CD4-positive, alpha-beta T cell (primary cell): ENCODE results near the gene ETS2. TPM values are rescaled to one million over a fixed set of nuclear protein-coding genes. Genes with fewer than 3 reads are reported as not detected.

ENCODE experiments used
- ATAC-seq: fragments of 200-7000 bp; cut with Tn5 transposase; one replicate; pipeline ENCODE4 v1.10.0; 2022; ENCODE audit warnings: mild to moderate bottlenecking; ENCODE audit not compliant: poor library complexity
- CTCF ChIA-PET: fragments of 350-600 bp; sonication (Branson Sonifier 250); formaldehyde crosslinking; loops from one replicate; lab custom pipeline; 2021; ENCODE audit warnings: antibody characterized with exemption, inconsistent platforms; lab: Charles Lee
- POLR2A ChIA-PET: fragments of 350-600 bp; sonication (Branson Sonifier 250); formaldehyde crosslinking; loops from one replicate; lab custom pipeline; 2021; ENCODE audit warnings: antibody characterized with exemption, inconsistent platforms; lab: Charles Lee
- DNase-seq, 14 experiments: peaks; one replicate each; pipeline ENCODE4 v3.0.0-alpha.2; 2013 to 2020; ENCODE audit warnings: mixed read lengths in 2 of 14
- H3K27ac ChIP-seq, 2 donors: one replicate each; pipeline versions ENCODE4 v1.5.1 to v1.7.0; 2013; ENCODE audit warnings: low read length in 2 of 2, low read depth in 1 of 2, mild to moderate bottlenecking in 1 of 2
- H3K27me3 ChIP-seq, 2 experiments: 1 replicate in 1 of 2; 2 replicates in 1 of 2; pipeline versions ENCODE4 v1.6.1 to v1.7.0; 2013; ENCODE audit warnings: low read length in 2 of 2, control low read depth in 1 of 2, mild to moderate bottlenecking in 1 of 2, moderate library complexity in 1 of 2; ENCODE audit not compliant: insufficient read depth in 2 of 2, control insufficient read depth in 1 of 2
- H3K36me3 ChIP-seq: one replicate; pipeline ENCODE4 v1.6.1; 2013; ENCODE audit warnings: low read length, control low read depth; ENCODE audit not compliant: insufficient read depth
- H3K4me1 ChIP-seq: one replicate; pipeline ENCODE4 v1.6.1; 2013; ENCODE audit warnings: low read length, control low read depth; ENCODE audit not compliant: insufficient read depth
- H3K4me3 ChIP-seq: one replicate; pipeline ENCODE4 v1.5.1; 2013; ENCODE audit warnings: mild to moderate bottlenecking, low read length, moderate library complexity
- H3K9me3 ChIP-seq, 2 experiments: 1 replicate in 1 of 2; 2 replicates in 1 of 2; pipeline versions ENCODE4 v1.6.1 to v1.7.0; 2013; ENCODE audit warnings: low read length in 2 of 2, mild to moderate bottlenecking in 2 of 2, control low read depth in 1 of 2, moderate library complexity in 1 of 2; ENCODE audit not compliant: control insufficient read depth in 1 of 2, insufficient read depth in 1 of 2
- H3K27ac Mint-ChIP-seq: one replicate; pipeline ENCODE4 v1.8.0; 2020; ENCODE audit warnings: mixed read lengths
- H3K27me3 Mint-ChIP-seq: one replicate; pipeline ENCODE4 v1.8.0; 2021; ENCODE audit warnings: mixed read lengths
- H3K36me3 Mint-ChIP-seq: one replicate; pipeline ENCODE4 v1.8.0; 2021; ENCODE audit warnings: low read depth, mixed read lengths
- H3K4me1 Mint-ChIP-seq: one replicate; pipeline ENCODE4 v1.8.0; 2021; ENCODE audit warnings: low read depth, mixed read lengths
- H3K4me3 Mint-ChIP-seq: one replicate; pipeline ENCODE4 v1.8.0; 2020; ENCODE audit warnings: mild to moderate bottlenecking, mixed read lengths
- H3K9me3 Mint-ChIP-seq: one replicate; pipeline ENCODE4 v1.8.0; 2020; ENCODE audit warnings: mixed read lengths
- intact Hi-C, 2 experiments: fragments of 100-400 bp; cut with DNase I in 1 of 2; cut with micrococcal nuclease in 1 of 2; formaldehyde crosslinking; loops; one replicate each; pipeline versions ENCODE4 v1.15.1 to v1.9.0; 2023 to 2025; cut with DNase I, micrococcal nuclease
- total RNA-seq, 174 experiments: library from RNA in 2 of 174; stranded (reverse) in 2 of 174; gene quantifications; one replicate each; pipeline ENCODE4 v1.2.3 and lab custom pipeline; 2021 to 2026
- TF ChIP-seq, protein P1 (sequence below): fragments of 200-600 bp; IDR thresholded peaks from one replicate; pipeline ENCODE4 v1.8.0; 2022; ENCODE audit warnings: antibody characterized with exemption, mild to moderate bottlenecking

The ETS2 gene
- total RNA-seq, 2 experiments from 2014 or later: 11.4 to 13.9 TPM

DNA sequence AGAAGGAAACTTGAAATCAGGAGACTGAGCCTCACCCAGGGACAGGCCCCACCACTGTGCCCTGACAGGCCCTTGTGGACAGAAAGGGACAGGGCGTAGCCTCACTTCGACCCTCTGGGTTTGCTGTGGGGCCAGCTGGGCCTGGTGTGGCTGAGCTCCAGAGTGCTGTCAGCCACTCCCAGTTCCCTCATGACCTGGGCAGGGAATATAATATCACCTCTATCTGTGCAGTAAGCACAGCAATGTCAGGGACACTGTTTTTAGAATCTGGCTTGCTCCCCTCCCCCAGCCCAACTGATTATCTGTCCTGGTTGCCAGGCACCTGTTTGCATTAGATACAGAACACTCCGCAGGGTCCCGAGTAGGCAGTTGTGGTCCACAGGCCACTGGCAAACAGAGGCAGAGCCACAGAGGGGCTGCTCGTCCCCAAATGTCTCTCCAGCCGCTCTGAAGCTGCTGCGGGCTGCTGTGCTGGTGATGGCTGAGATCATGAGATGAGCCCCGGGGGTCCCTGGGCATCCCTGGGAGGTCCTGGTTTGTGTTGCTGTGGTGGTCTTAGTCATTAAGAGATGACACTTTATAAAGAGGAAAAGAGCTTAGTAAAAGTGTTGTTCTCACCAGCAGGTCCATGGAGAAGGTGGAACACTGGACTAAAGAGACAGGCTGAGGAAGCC is 51.6 kb downstream of the ETS2 start:
- ChIA-PET CTCF (no interaction called here), POLR2A (no interaction called here)
- intact Hi-C loops: no loop called here

DNA sequence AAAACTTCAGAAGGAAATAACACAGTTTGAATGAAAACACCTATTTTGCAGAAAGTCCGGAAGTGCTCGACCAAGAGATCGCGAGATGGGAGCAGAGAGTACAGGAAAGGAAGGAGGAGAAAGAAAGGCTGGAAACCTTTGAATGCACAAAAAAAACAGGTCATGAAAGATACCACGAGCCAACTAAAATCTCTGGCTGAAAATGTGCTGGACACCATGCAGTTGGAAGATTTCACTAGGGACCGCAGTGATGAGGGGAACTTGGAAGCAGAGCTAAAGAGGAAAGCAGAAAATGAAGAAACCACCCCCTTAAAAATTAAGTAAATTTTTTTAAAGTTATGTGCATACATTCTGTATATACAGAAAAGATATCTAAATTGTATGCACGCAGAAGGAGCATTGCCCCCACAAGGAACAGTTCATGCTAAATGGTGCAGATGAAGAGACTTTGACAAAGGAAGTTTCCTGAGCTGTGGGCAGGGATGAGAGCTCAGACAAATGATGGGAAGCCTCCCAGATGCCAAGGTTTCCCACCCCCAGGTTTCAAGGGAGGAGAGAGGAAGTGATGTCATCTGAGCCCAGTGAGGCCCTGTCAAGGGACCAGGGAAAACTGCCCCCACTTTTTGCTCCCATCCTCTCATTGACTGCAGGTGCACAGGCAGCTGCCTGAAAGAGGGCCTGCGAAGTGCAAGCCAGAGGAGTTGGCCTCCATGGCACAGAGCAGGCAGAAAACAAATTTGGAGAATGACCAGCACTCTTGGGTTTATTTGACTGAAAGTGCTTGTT is 52.5 kb downstream of the ETS2 start:
- H3K4me3 ChIP-seq: no peak overlapping the region
- H3K27me3 ChIP-seq: no peaks in the 10 kb centered on the region
- ChIA-PET CTCF (no interaction called here), POLR2A (no interaction called here)
- Mint-ChIP-seq H3K4me1 (no peaks in the 10 kb centered on the region), H3K36me3 (no peaks in the 10 kb centered on the region), H3K27ac (no peak overlapping the region), H3K27me3 (peaks cover 5% of the 10 kb centered on the region), H3K4me3 (no peak overlapping the region), H3K9me3 (no peaks in the 10 kb centered on the region)
- intact Hi-C loops: no loop called here
- ATAC-seq (no peak), DNase-seq (no peak)
- H3K27ac ChIP-seq: no peak overlapping the region
- H3K36me3 ChIP-seq: no peaks in the 10 kb centered on the region
- H3K9me3 ChIP-seq: no peaks in the 10 kb centered on the region
- TF ChIP-seq, protein P1, sequence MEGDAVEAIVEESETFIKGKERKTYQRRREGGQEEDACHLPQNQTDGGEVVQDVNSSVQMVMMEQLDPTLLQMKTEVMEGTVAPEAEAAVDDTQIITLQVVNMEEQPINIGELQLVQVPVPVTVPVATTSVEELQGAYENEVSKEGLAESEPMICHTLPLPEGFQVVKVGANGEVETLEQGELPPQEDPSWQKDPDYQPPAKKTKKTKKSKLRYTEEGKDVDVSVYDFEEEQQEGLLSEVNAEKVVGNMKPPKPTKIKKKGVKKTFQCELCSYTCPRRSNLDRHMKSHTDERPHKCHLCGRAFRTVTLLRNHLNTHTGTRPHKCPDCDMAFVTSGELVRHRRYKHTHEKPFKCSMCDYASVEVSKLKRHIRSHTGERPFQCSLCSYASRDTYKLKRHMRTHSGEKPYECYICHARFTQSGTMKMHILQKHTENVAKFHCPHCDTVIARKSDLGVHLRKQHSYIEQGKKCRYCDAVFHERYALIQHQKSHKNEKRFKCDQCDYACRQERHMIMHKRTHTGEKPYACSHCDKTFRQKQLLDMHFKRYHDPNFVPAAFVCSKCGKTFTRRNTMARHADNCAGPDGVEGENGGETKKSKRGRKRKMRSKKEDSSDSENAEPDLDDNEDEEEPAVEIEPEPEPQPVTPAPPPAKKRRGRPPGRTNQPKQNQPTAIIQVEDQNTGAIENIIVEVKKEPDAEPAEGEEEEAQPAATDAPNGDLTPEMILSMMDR: no peak
- H3K4me1 ChIP-seq: peaks cover 8% of the 10 kb centered on the region

More for the DNA sequence above, 51.6 kb downstream of the ETS2 start:
- Histone ChIP-seq H3K36me3 (no peaks in the 10 kb centered on the region), H3K9me3 (no peaks in the 10 kb centered on the region), H3K27me3 (no peaks in the 10 kb centered on the region), H3K4me1 (peaks cover 6% of the 10 kb centered on the region), H3K4me3 (no peak overlapping the region), H3K27ac (no peak overlapping the region)
- TF ChIP-seq, protein P1: no peak
- H3K27me3 Mint-ChIP-seq: peaks cover 11% of the 10 kb centered on the region
- H3K36me3 Mint-ChIP-seq: no peaks in the 10 kb centered on the region
- H3K9me3 Mint-ChIP-seq: no peaks in the 10 kb centered on the region
- H3K4me1 Mint-ChIP-seq: no peaks in the 10 kb centered on the region
- no peak overlapping the region for H3K27ac Mint-ChIP-seq
- no peak for DNase-seq
- no peak overlapping the region for H3K4me3 Mint-ChIP-seq
- no peak for ATAC-seq

- peaks cover 8% of the 10 kb centered on the region for H3K4me1 ChIP-seq
- H3K27me3 ChIP-seq: no peaks in the 10 kb centered on the region
- H3K4me3 ChIP-seq: no peak overlapping the region
- ATAC-seq: no peak
- intact Hi-C loops: no loop called here
- POLR2A ChIA-PET: no interaction called here
- no peak for DNase-seq
- Mint-ChIP-seq H3K27ac (no peak overlapping the region), H3K9me3 (no peaks in the 10 kb centered on the region), H3K4me1 (no peaks in the 10 kb centered on the region), H3K27me3 (peaks cover 5% of the 10 kb centered on the region), H3K36me3 (no peaks in the 10 kb centered on the region), H3K4me3 (no peak overlapping the region)
- no peaks in the 10 kb centered on the region for H3K36me3 ChIP-seq
- no peaks in the 10 kb centered on the region for H3K9me3 ChIP-seq
- CTCF ChIA-PET: no interaction called here
- H3K27ac ChIP-seq: no peak overlapping the region
- TF ChIP-seq, protein P1: no peak
Measured at GRCh38 chr21:38858812-38859205, 53.1 kb downstream of the ETS2 start.
